H1 (cell line): ENCODE data around the gene PEX6. TPM values are rescaled to one million over a fixed set of nuclear protein-coding genes. Genes with fewer than 3 reads are reported as not detected.

Experiments used
- CTCF ChIA-PET: fragments of 300-600 bp; sonication (Branson Sonifier 250); formaldehyde crosslinking; loops from one replicate; lab custom pipeline; 2021; ENCODE audit not compliant: partially characterized antibody; lab: Charles Lee
- POLR2A ChIA-PET: fragments of 300-600 bp; sonication (Branson Sonifier 250); formaldehyde crosslinking; loops from one replicate; lab custom pipeline; 2021; ENCODE audit warnings: inconsistent platforms; ENCODE audit not compliant: partially characterized antibody; lab: Charles Lee
- DNase-seq, 2 experiments: peaks; one replicate each; pipeline versions ENCODE4 v3.0.0 to v3.0.0-alpha.2; 2010 to 2022; ENCODE audit warnings: low spot score in 2 of 2, low read depth in 1 of 2, mixed read lengths in 1 of 2
- FAIRE-seq: peaks from 2 replicates; lab custom pipeline; 2011; peaks lifted over from hg19 to GRCh38; lab: Jason Lieb, UNC
- H2AFZ ChIP-seq: 2 replicates; pipeline ENCODE4 v1.8.1; 2012; ENCODE audit warnings: low read length, inconsistent platforms
- H2AK5ac ChIP-seq: 2 replicates; pipeline ENCODE4 v1.6.1; 2013; ENCODE audit warnings: low read depth, low read length
- H2BK120ac ChIP-seq: replicated peaks from 2 replicates; pipeline ENCODE3; 2013; ENCODE audit warnings: low read depth, low read length, inconsistent platforms
- H2BK12ac ChIP-seq: 2 replicates; pipeline ENCODE4 v1.6.1; 2013; ENCODE audit warnings: low read depth, low read length
- H2BK15ac ChIP-seq: 2 replicates; pipeline ENCODE4 v1.6.1; 2013; ENCODE audit warnings: low read length
- H2BK20ac ChIP-seq: 2 replicates; pipeline ENCODE4 v1.6.1; 2013; ENCODE audit warnings: low read length
- H2BK5ac ChIP-seq: 2 replicates; pipeline ENCODE4 v1.6.1; 2013; ENCODE audit warnings: low read depth, low read length
- H3K14ac ChIP-seq: 2 replicates; pipeline ENCODE4 v1.6.1; 2013; ENCODE audit warnings: inconsistent platforms; ENCODE audit not compliant: insufficient read length
- H3K18ac ChIP-seq: 2 replicates; pipeline ENCODE4 v1.6.1; 2013; ENCODE audit warnings: low read length; ENCODE audit errors: extremely low read depth
- H3K23ac ChIP-seq: 2 replicates; pipeline ENCODE4 v1.6.1; 2013; ENCODE audit warnings: inconsistent platforms; ENCODE audit not compliant: insufficient read length
- H3K23me2 ChIP-seq: 2 replicates; pipeline ENCODE4 v1.6.1; 2013; ENCODE audit warnings: low read depth, low read length
- H3K27ac ChIP-seq: 2 replicates; pipeline ENCODE4 v1.6.1; 2011; ENCODE audit warnings: low read depth, low read length, inconsistent platforms
- H3K27me3 ChIP-seq, 4 experiments: replicated peaks in 1 of 4; 1 replicate in 1 of 4; 2 replicates in 3 of 4; pipeline versions ENCODE4 v1.6.1 to v1.8.1; 2011 to 2013; ENCODE audit warnings: low read length in 3 of 4, mild to moderate bottlenecking in 3 of 4, inconsistent platforms in 2 of 4, mixed read lengths in 2 of 4, moderate library complexity in 1 of 4; ENCODE audit not compliant: control insufficient read depth in 3 of 4, insufficient read depth in 3 of 4; ENCODE audit errors: extremely low read depth in 1 of 4
- H3K36me3 ChIP-seq, 4 experiments: 2 replicates each; pipeline versions ENCODE4 v1.6.1 to v1.8.1; 2011 to 2013; ENCODE audit warnings: mild to moderate bottlenecking in 4 of 4, low read length in 3 of 4, moderate library complexity in 2 of 4, control low read depth in 1 of 4, inconsistent platforms in 1 of 4; ENCODE audit not compliant: insufficient read depth in 4 of 4, control insufficient read depth in 2 of 4
- H3K4ac ChIP-seq: replicated peaks from 2 replicates; pipeline ENCODE3; 2013; ENCODE audit warnings: low read length, low read depth, mixed read lengths, inconsistent platforms; ENCODE audit not compliant: insufficient read length
- H3K4me1 ChIP-seq, 4 experiments: replicated peaks in 1 of 4; 1 replicate in 1 of 4; 2 replicates in 3 of 4; pipeline versions ENCODE4 v1.6.1 to v1.8.1; 2011 to 2013; ENCODE audit warnings: low read length in 3 of 4, inconsistent platforms in 2 of 4, mixed read lengths in 1 of 4; ENCODE audit not compliant: insufficient read depth in 4 of 4, control insufficient read depth in 3 of 4
- H3K4me2 ChIP-seq, 2 experiments: 2 replicates each; pipeline versions ENCODE4 v1.6.1 to v1.8.1; 2011 to 2013; ENCODE audit warnings: low read depth in 2 of 2, low read length in 2 of 2, control low read depth in 1 of 2, inconsistent platforms in 1 of 2, mild to moderate bottlenecking in 1 of 2; ENCODE audit not compliant: insufficient read depth in 1 of 2
- H3K4me3 ChIP-seq, 4 experiments: fragments of 200-600, 300-600 bp in 1 of 4; sonication (generic), shearing (Covaris generic), sonication (Bioruptor Twin) in 1 of 4; 2 replicates each; pipeline versions ENCODE4 v1.5.1 to v1.8.1; 2011 to 2016; ENCODE audit warnings: low read length in 4 of 4, low read depth in 3 of 4, control low read depth in 2 of 4, inconsistent platforms in 2 of 4, mild to moderate bottlenecking in 2 of 4, mixed read lengths in 1 of 4, moderate library complexity in 1 of 4; ENCODE audit not compliant: insufficient read depth in 2 of 4; ENCODE audit errors: extremely low read depth in 1 of 4
- H3K56ac ChIP-seq: replicated peaks from 2 replicates; pipeline ENCODE3; 2013; ENCODE audit warnings: low read depth, mild to moderate bottlenecking, mixed read lengths, low read length, inconsistent platforms; ENCODE audit not compliant: insufficient read length
- H3K79me1 ChIP-seq: 2 replicates; pipeline ENCODE4 v1.6.1; 2013; ENCODE audit warnings: low read depth, low read length, control low read depth
- H3K79me2 ChIP-seq, 2 experiments: 2 replicates each; pipeline versions ENCODE4 v1.6.1 to v1.8.1; 2012 to 2013; ENCODE audit warnings: low read length in 2 of 2, mild to moderate bottlenecking in 2 of 2, inconsistent platforms in 1 of 2; ENCODE audit not compliant: insufficient read depth in 2 of 2, control insufficient read depth in 1 of 2
- H3K9ac ChIP-seq, 4 experiments: replicated peaks in 1 of 4; 1 replicate in 1 of 4; 2 replicates in 3 of 4; pipeline versions ENCODE4 v1.6.1 to v1.8.1; 2011 to 2013; ENCODE audit warnings: low read depth in 3 of 4, low read length in 3 of 4, control low read depth in 2 of 4, mild to moderate bottlenecking in 2 of 4, moderate library complexity in 2 of 4, inconsistent platforms in 1 of 4; ENCODE audit errors: extremely low read depth in 1 of 4
- H3K9me3 ChIP-seq, 2 experiments: 2 replicates each; pipeline versions ENCODE4 v1.6.1 to v1.8.1; 2012 to 2013; ENCODE audit warnings: mild to moderate bottlenecking in 2 of 2, moderate library complexity in 2 of 2, control low read depth in 1 of 2, inconsistent platforms in 1 of 2, low read depth in 1 of 2, low read length in 1 of 2, mixed read lengths in 1 of 2; ENCODE audit not compliant: insufficient read depth in 2 of 2
- H4K20me1 ChIP-seq, 2 experiments: replicated peaks in 1 of 2; 2 replicates each; pipeline versions ENCODE3 to v1.8.1; 2011 to 2013; ENCODE audit warnings: inconsistent platforms in 2 of 2, low read length in 2 of 2, mild to moderate bottlenecking in 1 of 2; ENCODE audit not compliant: insufficient read depth in 2 of 2, control insufficient read depth in 1 of 2
- H4K5ac ChIP-seq: 2 replicates; pipeline ENCODE4 v1.6.1; 2013; ENCODE audit warnings: low read length, low read depth, mixed read lengths, inconsistent platforms; ENCODE audit not compliant: insufficient read length
- H4K8ac ChIP-seq: 2 replicates; pipeline ENCODE4 v1.8.0; 2013; ENCODE audit warnings: mild to moderate bottlenecking, moderate library complexity, low read length, inconsistent platforms; ENCODE audit not compliant: insufficient read depth; ENCODE audit errors: extremely low read depth
- H4K91ac ChIP-seq: replicated peaks from 2 replicates; pipeline ENCODE3; 2013; ENCODE audit warnings: low read length, mixed read lengths, inconsistent platforms; ENCODE audit not compliant: insufficient read length
- ASH2L ChIP-seq: fragments of 200-600, 300-600 bp; sonication (generic); IDR thresholded peaks from one replicate; pipeline ENCODE4 v1.7.1; 2017; ENCODE audit warnings: low read length
- FOSL1 ChIP-seq: IDR thresholded peaks from 2 replicates; pipeline ENCODE4 v1.6.1; 2011; ENCODE audit warnings: mild to moderate bottlenecking, low read depth, low read length, moderate library complexity; ENCODE audit not compliant: insufficient read depth
- GTF2F1 ChIP-seq: IDR thresholded peaks from 2 replicates; pipeline ENCODE4 v1.6.1; 2012; ENCODE audit warnings: low read depth, low read length, improper control_type of control experiment, borderline replicate concordance
- JUND ChIP-seq: IDR thresholded peaks from 2 replicates; pipeline ENCODE4 v1.6.1; 2011; ENCODE audit warnings: mild to moderate bottlenecking, improper control_type of control experiment, low read length
- KDM4A ChIP-seq: IDR thresholded peaks from one replicate; pipeline ENCODE4 v1.7.1; 2012; ENCODE audit warnings: low read depth, mild to moderate bottlenecking, moderate library complexity, low read length, inconsistent platforms; ENCODE audit not compliant: severe bottlenecking
- PHF8 ChIP-seq: fragments of 200-600 bp; sonication (generic); conservative IDR thresholded peaks from 2 replicates; pipeline ENCODE4 v1.7.1; 2012; ENCODE audit warnings: low read depth, mild to moderate bottlenecking, inconsistent platforms, low read length, moderate library complexity
- POLR2AphosphoS5 ChIP-seq: IDR thresholded peaks from 2 replicates; pipeline ENCODE4 v1.6.1; 2011; ENCODE audit warnings: low read depth, low read length
- POU5F1 ChIP-seq: IDR thresholded peaks from 2 replicates; pipeline ENCODE4 v1.6.1; 2011; ENCODE audit warnings: low read depth, mild to moderate bottlenecking, low read length, moderate library complexity
- RNF2 ChIP-seq: fragments of 200-900, 300-1000 bp; sonication (generic); IDR thresholded peaks from 2 replicates; pipeline ENCODE4 v1.7.1; 2016; ENCODE audit warnings: borderline replicate concordance, low read depth, mild to moderate bottlenecking, antibody characterized with exemption, low read length; ENCODE audit not compliant: poor library complexity, severe bottlenecking; ENCODE audit errors: missing control alignments
- SIN3A ChIP-seq, 2 experiments: IDR thresholded peaks in 1 of 2; conservative IDR thresholded peaks in 1 of 2; 2 replicates each; pipeline ENCODE4 v1.6.1; 2011 to 2012; ENCODE audit warnings: low read length in 2 of 2, improper control_type of control experiment in 1 of 2, low read depth in 1 of 2, mild to moderate bottlenecking in 1 of 2
- SP4 ChIP-seq: IDR thresholded peaks from 2 replicates; pipeline ENCODE4 v1.6.1; 2012; ENCODE audit warnings: low read length, inconsistent platforms
- TBP ChIP-seq: IDR thresholded peaks from 2 replicates; pipeline ENCODE4 v1.6.1; 2011; ENCODE audit warnings: low read depth, low read length, improper control_type of control experiment
- TEAD4 ChIP-seq: IDR thresholded peaks from 2 replicates; pipeline ENCODE4 v1.6.1; 2012; ENCODE audit warnings: low read depth, low read length, inconsistent platforms, mixed read lengths
- WGBS, 2 experiments: shearing (Covaris generic) in 1 of 2; methylation state at CpG; one replicate each; pipeline versions ENCODE4 v1.1.6 to v1.1.7; 2013 to 2015; ENCODE audit warnings: low lambda C conversion rate in 2 of 2, mixed read lengths in 2 of 2, inconsistent platforms in 1 of 2, low coverage in 1 of 2, missing lambda C conversion rate in 1 of 2; ENCODE audit not compliant: insufficient replicate concordance in 2 of 2, insufficient coverage in 1 of 2, insufficient read length in 1 of 2; ENCODE audit errors: extremely low coverage in 1 of 2, missing lambda C conversion rate in 1 of 2; 5-methylcytosine and 5-hydroxymethylcytosine counted together
- polyA plus RNA-seq, 7 experiments: library from polyadenylated mRNA; depleted of rRNA in 3 of 7; stranded (reverse) in 5 of 7; unstranded in 2 of 7; fragments of >200 nt in 5 of 7; fragments of 200-250 nt in 2 of 7; gene quantifications; 1 replicate in 5 of 7; 2 replicates in 1 of 7; 4 replicates in 1 of 7; pipeline versions ENCODE4 v1.2.1 to v1.2.3, GENCODE V29; 2011 to 2013; ENCODE audit warnings: missing spikeins in 2 of 7, mixed read lengths in 2 of 7
- total RNA-seq: library from RNA; stranded (reverse); fragmentation: NEBNext Ultra II Directional; extraction: Animal tissue kit (Norgen Biotek cat#: 25700); gene quantifications from 2 replicates; pipeline ENCODE4 v1.2.1, GENCODE V29; 2021
- TF ChIP-seq, protein P1 (sequence below): IDR thresholded peaks from 2 replicates; pipeline ENCODE4 v1.6.1; 2011; ENCODE audit warnings: low read depth, mild to moderate bottlenecking, low read length; ENCODE audit not compliant: insufficient read depth

PEX6 gene
- total and polyA plus RNA-seq, 2 of the 8 experiments (the other 6 are each of a cell fraction or from before 2014, with no cell fraction given), result 6.4 to 12.5 TPM

DNA sequence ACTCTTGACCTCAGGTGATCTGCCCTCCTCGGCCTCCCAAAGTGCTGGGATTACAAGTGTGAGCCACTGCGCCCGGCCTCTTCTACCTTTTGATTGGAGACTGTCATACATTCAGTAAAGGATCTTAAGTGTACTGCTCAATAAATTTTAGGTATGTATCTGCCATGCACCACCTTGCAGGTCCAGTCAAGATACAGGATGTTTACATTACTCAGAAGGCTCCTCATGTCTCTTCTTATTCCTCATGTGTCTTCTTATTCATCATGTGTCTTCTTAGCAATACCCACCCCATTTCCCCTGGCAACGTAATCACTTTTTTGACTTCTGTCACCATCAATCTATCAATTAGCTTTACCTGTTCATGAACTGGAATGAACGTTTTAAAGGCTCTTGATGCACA lies 26.9 kb upstream of the PEX6 start:
- ChIA-PET POLR2A (interaction anchor here (1.1 to 2.0 kb wide), 3 partner anchors 11 to 18 kb away, joined by 3 to 11 read pairs (median 5); partner anchors contain the start of gene RRP36), CTCF (interaction anchor here (0.5 to 6.0 kb wide), 8 partner anchors 10 to 320 kb away, joined by 3 to 33 read pairs (median 4); partner anchors contain the start of gene RRP36)
- no peak overlapping the region for H2BK20ac ChIP-seq
- no peak overlapping the region for H2AFZ ChIP-seq
- H3K9me3 ChIP-seq, result no peaks in the 10 kb centered on the region
- no peak overlapping the region for H2BK5ac ChIP-seq
- FAIRE-seq (no peak), DNase-seq (no peak)
- no peak overlapping the region for H3K56ac ChIP-seq
- H3K4me1 ChIP-seq, result no peaks in the 10 kb centered on the region
- no peak overlapping the region for H3K4me3 ChIP-seq
- H3K4me2 ChIP-seq, result no peak overlapping the region
- H3K27me3 ChIP-seq, result no peaks in the 10 kb centered on the region
- H3K4ac ChIP-seq, result no peak overlapping the region
- H3K79me2 ChIP-seq, result no peaks in the 10 kb centered on the region
- H4K5ac ChIP-seq, result no peak overlapping the region
- peaks cover 9 to 40% (median 24%) of the 10 kb centered on the region in 4 experiments for H3K36me3 ChIP-seq
- no peak overlapping the region for H2BK15ac ChIP-seq
- H2BK120ac ChIP-seq, result no peak overlapping the region
- no peaks in the 10 kb centered on the region for H3K23me2 ChIP-seq
- H4K20me1 ChIP-seq, result peaks cover 0 to 12% of the 10 kb centered on the region in 2 experiments
- H3K18ac ChIP-seq, result no peak overlapping the region
- H2BK12ac ChIP-seq, result no peak overlapping the region
- no peak overlapping the region for H3K14ac ChIP-seq
- no peak overlapping the region for H2AK5ac ChIP-seq
- no peak overlapping the region for H3K27ac ChIP-seq
- no peak overlapping the region for H3K23ac ChIP-seq
- WGBS, 2 experiments, result 95% methylated on average over 5 of the region's 5 CpGs; no CpG with 5 or more reads in 1 of the 2 experiments
- H3K79me1 ChIP-seq, result peaks cover 3% of the 10 kb centered on the region
- no peak overlapping the region for H4K8ac ChIP-seq
- no peak overlapping the region for H3K9ac ChIP-seq
- H4K91ac ChIP-seq, result no peak overlapping the region
- TF ChIP-seq, protein P1, sequence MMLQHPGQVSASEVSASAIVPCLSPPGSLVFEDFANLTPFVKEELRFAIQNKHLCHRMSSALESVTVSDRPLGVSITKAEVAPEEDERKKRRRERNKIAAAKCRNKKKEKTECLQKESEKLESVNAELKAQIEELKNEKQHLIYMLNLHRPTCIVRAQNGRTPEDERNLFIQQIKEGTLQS, result no peak
- TF ChIP-seq PHF8 (no peak), POU5F1 (no peak), KDM4A (no peak), POLR2AphosphoS5 (no peak), SP4 (no peak), ASH2L (no peak), TEAD4 (no peak), SIN3A (conservative IDR thresholded peaks at IDR 0.05 in 1 of 2, IDR thresholded peaks at IDR 0.05 in 1 of 2; ENCODE audit: low read depth in 1 of 2, low read length in 2 of 2) (no peak), TBP (no peak), RNF2 (no peak), FOSL1 (no peak), GTF2F1 (no peak), JUND (no peak)
